HepG2 (cell line): Measurements from ENCODE around the gene CKB. TPM values are rescaled to one million over a fixed set of nuclear protein-coding genes. Genes with fewer than 3 reads are reported as not detected.

Experiments used
- ATAC-seq: fragments of 200-7000 bp; cut with Tn5 transposase; 3 replicates; pipeline ENCODE4 v1.9.1; 2020; ENCODE audit warnings: mild to moderate bottlenecking, moderate library complexity
- BruUV-seq: library from RNA; stranded (reverse); fragments of 400-500 nt; replicated peaks from 2 replicates; lab custom pipeline; 2021; lab: Mats Ljungman, UMichigan
- CTCF ChIA-PET: fragments of 300-600 bp; formaldehyde crosslinking; extraction: SDS; loops from one replicate; lab custom pipeline; 2021; ENCODE audit warnings: low total read pairs, inconsistent platforms, low intra/inter-chr PET ratio; lab: Yijun Ruan, JAX
- POLR2A ChIA-PET: fragments of 350-600 bp; sonication (Branson Sonifier 250); formaldehyde crosslinking; loops from one replicate; lab custom pipeline; 2020; ENCODE audit warnings: antibody characterized with exemption, inconsistent platforms; lab: Yijun Ruan, JAX
- DNase-seq: peaks from one replicate; pipeline ENCODE4 v3.0.0-alpha.2; 2015; ENCODE audit warnings: low spot score
- FAIRE-seq: peaks from 3 replicates; lab custom pipeline; 2011; peaks lifted over from hg19 to GRCh38; lab: Jason Lieb, UNC
- H2AFZ ChIP-seq: one replicate; pipeline ENCODE4 v1.6.1; 2011; ENCODE audit warnings: low read length, inconsistent platforms
- H3K27ac ChIP-seq: fragments of 300-600 bp; 3 replicates; pipeline ENCODE4 v1.8.0; 2011; ENCODE audit warnings: mixed run types, mild to moderate bottlenecking, mixed read lengths, low read length, inconsistent platforms; ENCODE audit not compliant: insufficient read depth; ENCODE audit errors: extremely low read length
- H3K27me3 ChIP-seq, 2 experiments: fragments of 200-600 bp in 1 of 2; 2 replicates in 1 of 2; 3 replicates in 1 of 2; pipeline versions ENCODE4 v1.6.0 to v1.8.0; 2011; ENCODE audit warnings: low read length in 2 of 2, mild to moderate bottlenecking in 2 of 2, moderate library complexity in 2 of 2, inconsistent platforms in 1 of 2; ENCODE audit not compliant: insufficient read depth in 2 of 2, control insufficient read depth in 1 of 2
- H3K36me3 ChIP-seq, 2 experiments: fragments of 200-600 bp in 1 of 2; replicated peaks in 1 of 2; 2 replicates in 1 of 2; 3 replicates in 1 of 2; pipeline versions ENCODE4 v1.5.1 to v1.8.0; 2011; ENCODE audit warnings: low read length in 2 of 2, inconsistent platforms in 1 of 2; ENCODE audit not compliant: insufficient read depth in 2 of 2, control insufficient read depth in 1 of 2
- H3K4me1 ChIP-seq: 2 replicates; pipeline ENCODE4 v1.5.1; 2012; ENCODE audit warnings: low read length, inconsistent platforms; ENCODE audit not compliant: insufficient read depth
- H3K4me2 ChIP-seq: 2 replicates; pipeline ENCODE4 v1.6.0; 2011; ENCODE audit warnings: low read depth, low read length, inconsistent platforms
- H3K4me3 ChIP-seq, 3 experiments: fragments of 200-600 bp in 1 of 3; sonication (generic), shearing (Covaris generic) in 1 of 3; replicated peaks in 1 of 3; 2 replicates each; pipeline ENCODE4 v1.5.1; 2011 to 2016; ENCODE audit warnings: low read length in 3 of 3, inconsistent platforms in 2 of 3, low read depth in 2 of 3, mild to moderate bottlenecking in 2 of 3, control low read depth in 1 of 3, mixed read lengths in 1 of 3; ENCODE audit not compliant: insufficient read depth in 1 of 3
- H3K79me2 ChIP-seq: one replicate; pipeline ENCODE4 v1.6.1; 2011; ENCODE audit warnings: low read length, inconsistent platforms; ENCODE audit not compliant: insufficient read depth
- H3K9ac ChIP-seq: 2 replicates; pipeline ENCODE4 v1.6.0; 2011; ENCODE audit warnings: mild to moderate bottlenecking, low read depth, low read length, inconsistent platforms; ENCODE audit not compliant: insufficient read depth
- H3K9me3 ChIP-seq: 2 replicates; pipeline ENCODE4 v1.5.1; 2012; ENCODE audit warnings: mild to moderate bottlenecking, low read length
- H4K20me1 ChIP-seq: 2 replicates; pipeline ENCODE4 v1.6.0; 2011; ENCODE audit warnings: inconsistent platforms, mild to moderate bottlenecking, low read length, moderate library complexity; ENCODE audit not compliant: insufficient read depth
- ARID5B ChIP-seq: IDR thresholded peaks from 2 replicates; pipeline ENCODE4 v1.4.0; 2020; ENCODE audit warnings: mild to moderate bottlenecking, missing genetic modification reagents
- ARNTL ChIP-seq: sonication (generic); formaldehyde crosslinking; IDR thresholded peaks from 2 replicates; pipeline ENCODE4 v1.4.0; 2020; ENCODE audit warnings: mild to moderate bottlenecking, missing genetic modification reagents
- ATF7 ChIP-seq, 2 experiments: fragments of 450-650 bp in 1 of 2; sonication (generic) in 1 of 2; formaldehyde crosslinking in 1 of 2; IDR thresholded peaks; 2 replicates each; pipeline versions ENCODE4 v1.4.0 to v1.6.1; 2016 to 2020; ENCODE audit warnings: antibody characterized with exemption in 1 of 2, mild to moderate bottlenecking in 1 of 2, missing genetic modification reagents in 1 of 2
- HDAC2 ChIP-seq: sonication (generic); formaldehyde crosslinking; IDR thresholded peaks from 2 replicates; pipeline ENCODE4 v1.4.0; 2020; ENCODE audit warnings: missing genetic modification reagents
- KDM5A ChIP-seq: fragments of 200-600 bp; sonication (generic); IDR thresholded peaks from 2 replicates; pipeline ENCODE4 v1.7.0; 2018; ENCODE audit warnings: antibody characterized with exemption, mild to moderate bottlenecking, low read length, borderline replicate concordance
- NFE2L2 ChIP-seq: fragments of 150-350 bp; IDR thresholded peaks from 2 replicates; pipeline ENCODE4 v1.6.1; 2014; ENCODE audit warnings: low read length
- NR2C2 ChIP-seq: sonication (generic); formaldehyde crosslinking; IDR thresholded peaks from 2 replicates; pipeline ENCODE4 v1.4.0; 2020; ENCODE audit warnings: missing genetic modification reagents, mild to moderate bottlenecking, moderate library complexity, borderline replicate concordance
- ZFP90 ChIP-seq: sonication (generic); formaldehyde crosslinking; IDR thresholded peaks from 2 replicates; pipeline ENCODE4 v1.8.0; 2022; ENCODE audit warnings: missing genetic modification reagents, mild to moderate bottlenecking, inconsistent platforms, borderline replicate concordance
- ZNF17 ChIP-seq: sonication (generic); formaldehyde crosslinking; IDR thresholded peaks from 2 replicates; pipeline ENCODE4 v1.5.0; 2020; ENCODE audit warnings: mild to moderate bottlenecking, missing genetic modification reagents
- ZNF225 ChIP-seq: sonication (generic); formaldehyde crosslinking; IDR thresholded peaks from 2 replicates; pipeline ENCODE4 v1.4.0; 2020; ENCODE audit warnings: mild to moderate bottlenecking, missing genetic modification reagents
- ZNF253 ChIP-seq: sonication (generic); formaldehyde crosslinking; IDR thresholded peaks from 2 replicates; pipeline ENCODE4 v1.8.0; 2022; ENCODE audit warnings: mild to moderate bottlenecking, missing genetic modification reagents, borderline replicate concordance
- ZNF264 ChIP-seq: sonication (generic); formaldehyde crosslinking; IDR thresholded peaks from 2 replicates; pipeline ENCODE4 v1.4.0; 2020; ENCODE audit warnings: missing genetic modification reagents
- ZNF33B ChIP-seq: sonication (generic); formaldehyde crosslinking; IDR thresholded peaks from 2 replicates; pipeline ENCODE4 v1.5.1; 2020; ENCODE audit warnings: mild to moderate bottlenecking, missing genetic modification reagents
- ZNF34 ChIP-seq: sonication (generic); formaldehyde crosslinking; IDR thresholded peaks from 2 replicates; pipeline ENCODE4 v1.4.0; 2020; ENCODE audit warnings: mild to moderate bottlenecking, missing genetic modification reagents, borderline replicate concordance
- ZNF577 ChIP-seq: sonication (generic); formaldehyde crosslinking; IDR thresholded peaks from 2 replicates; pipeline ENCODE4 v1.4.0; 2020; ENCODE audit warnings: mild to moderate bottlenecking, low read depth, missing genetic modification reagents, borderline replicate concordance
- ZNF615 ChIP-seq: sonication (generic); formaldehyde crosslinking; IDR thresholded peaks from 2 replicates; pipeline ENCODE4 v1.5.0; 2020; ENCODE audit warnings: mild to moderate bottlenecking, missing genetic modification reagents, borderline replicate concordance
- WGBS: methylation state at CpG from one replicate; pipeline ENCODE4 v1.1.6; 2017; ENCODE audit warnings: low lambda C conversion rate; 5-methylcytosine and 5-hydroxymethylcytosine counted together
- in situ Hi-C: cut with HindIII; loops from 2 replicates; pipeline ENCODE4 v1.10.0; 2017; ENCODE audit warnings: low pct_unique_long_range_greater_than_20kb; ENCODE audit not compliant: extremely low pct_ligation_motif_present
- intact Hi-C: fragments of 100-400 bp; cut with micrococcal nuclease; formaldehyde crosslinking; loops from one replicate; pipeline ENCODE4 v1.10.0; 2022; ENCODE audit not compliant: unreplicated experiment
- polyA plus RNA-seq, 8 experiments: library from polyadenylated mRNA; depleted of rRNA in 3 of 8; stranded (reverse) in 7 of 8; unstranded in 1 of 8; fragments of >200 nt; fragmentation: Illumina TruSeq in 4 of 8; extraction: Trizol in 4 of 8; gene quantifications; 2 replicates each; pipeline versions ENCODE4 v1.2.1 to v1.2.3, GENCODE V29; 2011 to 2016; ENCODE audit warnings: low read depth in 4 of 8, missing spikeins in 1 of 8, mixed read lengths in 1 of 8; ENCODE audit not compliant: insufficient read depth in 1 of 8
- total RNA-seq, 5 experiments: library from RNA; depleted of rRNA; stranded (reverse); fragments of >200 nt; fragmentation: Illumina TruSeq; extraction: Trizol; gene quantifications; 2 replicates each; pipeline ENCODE4 v1.2.3, GENCODE V29; 2016; ENCODE audit warnings: low read depth in 1 of 5
- TF ChIP-seq, protein P1 (sequence below): sonication (generic); formaldehyde crosslinking; IDR thresholded peaks from 2 replicates; pipeline ENCODE4 v1.5.0; 2020; ENCODE audit warnings: missing genetic modification reagents

CKB gene
- total and polyA plus RNA-seq, 2 of the 13 experiments (the other 11 are each of a cell fraction or from before 2014, with no cell fraction given): 82.3 to 217 TPM

GRCh38 chr14:103549361-103550311 lies 27.0 kb upstream of the CKB start:
- CTCF ChIA-PET: interaction anchor here (0.6 to 1.6 kb wide), 3 partner anchors 31 to 50 kb away, joined by 3 to 6 read pairs (median 6); no protein-coding TSS in a partner anchor
- in situ Hi-C loops (loop anchor here (5.0 kb wide), 1 partner anchor 47 kb away; no protein-coding TSS in a partner anchor), intact Hi-C loops (no loop called here)
- H3K36me3 ChIP-seq: no peaks in the 10 kb centered on the region
- 54% methylated on average over 18 of the region's 30 CpGs for WGBS
- no peaks in the 10 kb centered on the region for H3K9me3 ChIP-seq
- peak overlapping the region; percentile 58 for H3K9ac ChIP-seq
- FAIRE-seq (peak; percentile 66), DNase-seq (peak; percentile 89), ATAC-seq (peak; percentile 93)
- H3K4me1 ChIP-seq: peaks cover 21% of the 10 kb centered on the region
- no TSS peak for BruUV-seq
- peak overlapping the region; percentile 59 for H3K27ac ChIP-seq
- no peak overlapping the region for H2AFZ ChIP-seq
- H3K79me2 ChIP-seq: no peaks in the 10 kb centered on the region
- no peaks in the 10 kb centered on the region for H4K20me1 ChIP-seq
- POLR2A ChIA-PET: interaction anchor here (1.0 to 3.0 kb wide), 5 partner anchors 10 to 27 kb away, joined by 3 to 21 read pairs (median 6); partner anchors contain the start of genes BAG5, CKB and TRMT61A
- peak overlapping the region; percentile 85 for H3K4me2 ChIP-seq
- H3K4me3 ChIP-seq: peak overlapping the region in 2 of 3 experiments; percentile 34 to 65; a peak in 4 of 6 replicates
- H3K27me3 ChIP-seq: no peaks in the 10 kb centered on the region
- no peak for TF ChIP-seq ZNF17 (CRISPR knock-in tag)
- no peak for TF ChIP-seq ZNF577
- no peak for TF ChIP-seq ZNF33B (CRISPR knock-in tag)
- peak; percentile 75 for TF ChIP-seq HDAC2 (CRISPR knock-in tag)
- TF ChIP-seq ARNTL (CRISPR knock-in tag): 0 out of 2 replicates have a peak, but pooled peaks have one; percentile 47
- no peak for TF ChIP-seq ZNF253 (CRISPR knock-in tag)
- no peak for TF ChIP-seq ATF7 (IDR thresholded peaks at IDR 0.05)
- TF ChIP-seq ATF7 (CRISPR knock-in tag; IDR thresholded peaks at IDR 0.05): no peak
- TF ChIP-seq ZFP90: peak; percentile 9; the same call in 1 of the 2 replicates
- no peak for TF ChIP-seq NFE2L2
- TF ChIP-seq ZNF615 (CRISPR knock-in tag): no peak
- TF ChIP-seq, protein P1, sequence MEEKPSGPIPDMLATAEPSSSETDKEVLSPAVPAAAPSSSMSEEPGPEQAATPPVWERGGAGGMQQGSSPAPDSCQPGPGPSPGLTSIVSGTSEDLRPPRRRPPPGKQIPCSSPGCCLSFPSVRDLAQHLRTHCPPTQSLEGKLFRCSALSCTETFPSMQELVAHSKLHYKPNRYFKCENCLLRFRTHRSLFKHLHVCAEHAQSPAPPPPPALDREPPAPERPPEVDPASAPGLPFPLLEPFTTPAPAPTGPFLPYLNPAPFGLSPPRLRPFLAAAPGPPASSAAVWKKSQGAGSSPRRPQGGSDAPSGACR (CRISPR knock-in tag): no peak
- peak; percentile 35; the same call in 1 of the 2 replicates for TF ChIP-seq ZNF225
- no peak for TF ChIP-seq ZNF264 (CRISPR knock-in tag)
- TF ChIP-seq NR2C2 (CRISPR knock-in tag): no peak; the same call in 1 of the 2 replicates
- no peak for TF ChIP-seq ZNF34 (CRISPR knock-in tag)
- no peak for TF ChIP-seq KDM5A
- peak; percentile 58 for TF ChIP-seq ARID5B
